Measurements from ENCODE around the gene ZNF385B.

Gene ZNF385B

GRCh38 chr2:179682756-179683155, 178.7 kb downstream of the ZNF385B start:
- no peak for DNase-seq (ENCODE audit: low read depth)

GRCh38 chr2:179677746-179678505, 183.5 kb downstream of the ZNF385B start:
- no peak for DNase-seq (ENCODE audit: low read depth)

GRCh38 chr2:179677077-179677688, 184.2 kb downstream of the ZNF385B start:
- DNase-seq (ENCODE audit: low read depth) = no peak

GRCh38 chr2:179675435-179675834, 186.0 kb downstream of the ZNF385B start:
- no peak for DNase-seq (ENCODE audit: low read depth)

GRCh38 chr2:179671043-179671981, 190.1 kb downstream of the ZNF385B start:
- no peak for DNase-seq (ENCODE audit: low read depth)

GRCh38 chr2:179669196-179669595, 192.2 kb downstream of the ZNF385B start:
- no peak for DNase-seq (ENCODE audit: low read depth)

GRCh38 chr2:179664972-179665812, 196.2 kb downstream of the ZNF385B start:
- no peak for DNase-seq (ENCODE audit: low read depth)

GRCh38 chr2:179661986-179662385, 199.4 kb downstream of the ZNF385B start:
- no peak for DNase-seq (ENCODE audit: low read depth)

- no peak for DNase-seq (ENCODE audit: low read depth)
Measured at GRCh38 chr2:179657068-179657595, 204.3 kb downstream of the ZNF385B start.

- no peak for DNase-seq (ENCODE audit: low read depth)
Measured at GRCh38 chr2:179655627-179656026, 205.8 kb downstream of the ZNF385B start.

GRCh38 chr2:179654806-179655205, 206.6 kb downstream of the ZNF385B start:
- DNase-seq (ENCODE audit: low read depth) = no peak

- DNase-seq (ENCODE audit: low read depth) = no peak
Measured at GRCh38 chr2:179652296-179652695, 209.1 kb downstream of the ZNF385B start.

- no peak for DNase-seq (ENCODE audit: low read depth)
Measured at GRCh38 chr2:179650420-179650819, 211.0 kb downstream of the ZNF385B start.

- DNase-seq (ENCODE audit: low read depth) = no peak
Measured at GRCh38 chr2:179646862-179647587, 214.4 kb downstream of the ZNF385B start.

GRCh38 chr2:179646173-179646769, 215.1 kb downstream of the ZNF385B start:
- DNase-seq (ENCODE audit: low read depth) = no peak

GRCh38 chr2:179645047-179645446, 216.4 kb downstream of the ZNF385B start:
- no peak for DNase-seq (ENCODE audit: low read depth)

- DNase-seq (ENCODE audit: low read depth) = no peak
Measured at GRCh38 chr2:179642462-179642861, 218.9 kb downstream of the ZNF385B start.

- DNase-seq (ENCODE audit: low read depth) = no peak
Measured at GRCh38 chr2:179636995-179637394, 224.4 kb downstream of the ZNF385B start.

- no peak for DNase-seq (ENCODE audit: low read depth)
Measured at GRCh38 chr2:179636100-179636980, 225.1 kb downstream of the ZNF385B start.
